Natural killer cell (primary cell): ENCODE results near the gene RARB. TPM values are rescaled to one million over a fixed set of nuclear protein-coding genes. Genes with fewer than 3 reads are reported as not detected.

ENCODE experiments used
- ATAC-seq, 3 donors: fragments of 150-1000 bp in 2 of 3; fragments of 200-7000 bp in 1 of 3; cut with Tn5 transposase; 1 replicate in 1 of 3; 2 replicates in 2 of 3; pipeline ENCODE4 v1.10.0; 2021; ENCODE audit warnings: mild to moderate bottlenecking in 2 of 3, moderate library complexity in 2 of 3
- DNase-seq, 2 donors: peaks; one replicate each; pipeline versions ENCODE4 v3.0.0 to v3.0.0-alpha.2; 2013 to 2021; ENCODE audit warnings: mixed read lengths in 1 of 2
- H3K27ac ChIP-seq: one replicate; pipeline ENCODE4 v1.5.1; 2013; ENCODE audit warnings: mild to moderate bottlenecking, low read length
- H3K27me3 ChIP-seq: one replicate; pipeline ENCODE4 v1.6.1; 2013; ENCODE audit warnings: low read length; ENCODE audit not compliant: control insufficient read depth, insufficient read depth
- H3K36me3 ChIP-seq: one replicate; pipeline ENCODE4 v1.6.1; 2013; ENCODE audit warnings: low read length; ENCODE audit not compliant: control insufficient read depth, insufficient read depth
- H3K4me1 ChIP-seq: one replicate; pipeline ENCODE4 v1.6.1; 2013; ENCODE audit warnings: low read length; ENCODE audit not compliant: control insufficient read depth, insufficient read depth
- H3K4me3 ChIP-seq: one replicate; pipeline ENCODE4 v1.5.1; 2013; ENCODE audit warnings: low read length
- H3K9me3 ChIP-seq: one replicate; pipeline ENCODE4 v1.6.1; 2013; ENCODE audit warnings: low read length; ENCODE audit not compliant: control insufficient read depth, insufficient read depth
- H3K27ac Mint-ChIP-seq, 2 donors: one replicate each; pipeline ENCODE4 v1.8.0; 2022; ENCODE audit warnings: mild to moderate bottlenecking in 2 of 2, mixed read lengths in 2 of 2, moderate library complexity in 1 of 2
- H3K27me3 Mint-ChIP-seq, 2 donors: one replicate each; pipeline ENCODE4 v1.8.0; 2022; ENCODE audit warnings: low read depth in 2 of 2, mixed read lengths in 2 of 2
- H3K36me3 Mint-ChIP-seq: one replicate; pipeline ENCODE4 v1.8.0; 2022; ENCODE audit warnings: mixed read lengths
- H3K4me1 Mint-ChIP-seq, 2 donors: one replicate each; pipeline ENCODE4 v1.8.0; 2022; ENCODE audit warnings: mixed read lengths in 2 of 2
- H3K4me3 Mint-ChIP-seq: one replicate; pipeline ENCODE4 v1.8.0; 2022; ENCODE audit warnings: mild to moderate bottlenecking, moderate library complexity, mixed read lengths
- H3K9me3 Mint-ChIP-seq, 2 donors: one replicate each; pipeline ENCODE4 v1.8.0; 2022; ENCODE audit warnings: mixed read lengths in 2 of 2
- CTCF ChIP-seq: fragments of 200-600 bp; IDR thresholded peaks from one replicate; pipeline ENCODE4 v1.8.0; 2022; ENCODE audit warnings: antibody characterized with exemption
- WGBS: methylation state at CpG from one replicate; pipeline ENCODE4 v1.1.7; 2013; ENCODE audit warnings: missing lambda C conversion rate; ENCODE audit not compliant: insufficient coverage; 5-methylcytosine and 5-hydroxymethylcytosine counted together
- intact Hi-C: fragments of 100-400 bp; cut with micrococcal nuclease; formaldehyde crosslinking; loops from one replicate; pipeline ENCODE4 v1.14.2; 2022
- total RNA-seq, 4 donors: library from RNA; stranded (reverse); fragments of 120-200 nt in 1 of 4; gene quantifications; one replicate each; pipeline versions ENCODE4 v1.2.3 to v1.2.4, GENCODE V29; 2013 to 2022

RARB gene
- total RNA-seq, 3 donors from 2014 or later (not counting 1 experiment from before 2014, with no cell fraction given), result not detected

DNA sequence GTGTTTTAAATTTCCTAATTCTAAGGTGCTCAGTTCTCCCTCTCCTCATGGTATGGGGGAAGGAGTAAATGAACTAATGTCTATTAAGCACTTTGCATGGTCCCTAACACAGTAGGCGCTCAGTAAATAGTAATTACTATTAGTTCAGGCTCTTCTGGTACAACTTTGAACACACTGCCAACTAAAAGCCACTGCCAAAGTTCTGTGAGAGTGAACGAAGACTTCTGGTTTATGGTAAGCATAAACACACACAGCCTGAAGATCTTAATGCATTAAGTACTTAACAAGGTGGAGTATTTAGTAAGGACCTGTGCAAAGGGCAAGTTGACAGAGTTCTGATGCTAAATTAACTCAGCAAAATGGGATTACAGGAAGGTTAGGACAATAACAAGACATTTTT lies 24.7 kb downstream of the RARB start:
- Mint-ChIP-seq H3K4me3 (no peak overlapping the region), H3K36me3 (no peaks in the 10 kb centered on the region), H3K27ac (no peak overlapping the region), H3K27me3 (peaks cover 0 to 3% of the 10 kb centered on the region in 2 donors), H3K4me1 (no peaks in the 10 kb centered on the region), H3K9me3 (no peaks in the 10 kb centered on the region)
- DNase-seq, result no peak
- ATAC-seq, result no peak
- H3K4me3 ChIP-seq, result no peak overlapping the region
- H3K4me1 ChIP-seq, result no peaks in the 10 kb centered on the region
- H3K36me3 ChIP-seq, result no peaks in the 10 kb centered on the region
- WGBS, result 100% methylated on average over 2 of the region's 2 CpGs
- TF ChIP-seq CTCF, result no peak
- no peak overlapping the region for H3K27ac ChIP-seq
- intact Hi-C loops, result no loop called here
- H3K9me3 ChIP-seq, result no peaks in the 10 kb centered on the region
- H3K27me3 ChIP-seq, result no peaks in the 10 kb centered on the region

DNA sequence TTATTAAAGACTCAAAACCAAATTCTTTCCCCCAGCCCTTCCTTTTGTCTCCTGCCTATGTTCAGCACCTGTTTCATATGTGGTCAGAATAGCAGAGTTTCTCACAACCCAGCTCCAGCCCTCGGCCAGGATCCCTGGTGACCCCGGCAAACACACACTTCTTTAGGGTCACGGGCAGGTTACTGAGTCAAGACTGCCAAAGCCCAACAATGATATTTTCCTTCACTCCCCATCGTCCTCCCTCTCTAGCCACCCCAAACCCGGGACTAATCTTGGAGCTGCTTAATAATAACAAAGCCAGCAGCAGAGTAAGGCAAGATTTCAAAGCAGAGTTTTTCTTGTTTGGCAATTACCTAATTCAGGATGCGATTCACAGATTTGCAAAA lies 25.5 kb downstream of the RARB start:
- no peaks in the 10 kb centered on the region for H3K9me3 Mint-ChIP-seq
- H3K27ac Mint-ChIP-seq, result no peak overlapping the region
- H3K36me3 Mint-ChIP-seq, result no peaks in the 10 kb centered on the region
- peaks cover 0 to 3% of the 10 kb centered on the region in 2 donors for H3K27me3 Mint-ChIP-seq
- no peaks in the 10 kb centered on the region for H3K27me3 ChIP-seq
- no peaks in the 10 kb centered on the region for H3K4me1 ChIP-seq
- ATAC-seq (no peak), DNase-seq (no peak)
- intact Hi-C loops, result no loop called here
- no peak overlapping the region for H3K27ac ChIP-seq
- TF ChIP-seq CTCF, result no peak
- 90% methylated on average over 6 of the region's 6 CpGs for WGBS
- no peaks in the 10 kb centered on the region for H3K4me1 Mint-ChIP-seq
- H3K9me3 ChIP-seq, result no peaks in the 10 kb centered on the region
- H3K4me3 ChIP-seq, result no peak overlapping the region
- no peaks in the 10 kb centered on the region for H3K36me3 ChIP-seq
- no peak overlapping the region for H3K4me3 Mint-ChIP-seq

GRCh38 chr3:25454005-25454927 lies 26.2 kb downstream of the RARB start:
- intact Hi-C loops, result no loop called here
- Histone ChIP-seq H3K4me3 (no peak overlapping the region), H3K27me3 (no peaks in the 10 kb centered on the region), H3K27ac (no peak overlapping the region), H3K4me1 (no peaks in the 10 kb centered on the region), H3K9me3 (no peaks in the 10 kb centered on the region), H3K36me3 (no peaks in the 10 kb centered on the region)
- Mint-ChIP-seq H3K9me3 (no peaks in the 10 kb centered on the region), H3K27me3 (peaks cover 0 to 3% of the 10 kb centered on the region in 2 donors), H3K4me3 (no peak overlapping the region), H3K36me3 (no peaks in the 10 kb centered on the region), H3K27ac (no peak overlapping the region), H3K4me1 (peaks cover 2 to 6% of the 10 kb centered on the region in 2 donors)
- no peak for DNase-seq
- no peak for TF ChIP-seq CTCF
- WGBS, result 91% methylated on average over 14 of the region's 16 CpGs
- ATAC-seq, result no peak
